K562 (cell line): ENCODE data around the gene CNKSR1. TPM values are rescaled to one million over a fixed set of nuclear protein-coding genes. Genes with fewer than 3 reads are reported as not detected.

Source experiments
- ATAC-seq: fragments of 200-7000 bp; cut with Tn5 transposase; 3 replicates; pipeline ENCODE4 v1.9.1; 2020; ENCODE audit warnings: moderate library complexity
- BruUV-seq: library from RNA; stranded (reverse); fragments of 400-500 nt; replicated peaks from 2 replicates; lab custom pipeline; 2021; lab: Mats Ljungman, UMichigan
- CTCF ChIA-PET: fragments of 300-600 bp; formaldehyde crosslinking; extraction: SDS; loops from one replicate; lab custom pipeline; 2021; ENCODE audit warnings: low intra/inter-chr PET ratio; lab: Yijun Ruan, JAX
- POLR2A ChIA-PET: fragments of 300-600, 350-650 bp; sonication (Branson Sonifier 250); formaldehyde crosslinking; extraction: SDS; loops from one replicate; lab custom pipeline; 2021; ENCODE audit warnings: antibody characterized with exemption, inconsistent platforms; lab: Yijun Ruan, JAX
- DNase-seq, 4 experiments: peaks; one replicate each; pipeline versions ENCODE4 v3.0.0 to v3.0.0-alpha.2; 2011 to 2018; ENCODE audit warnings: low spot score in 3 of 4, mixed read lengths in 3 of 4; ENCODE audit errors: extremely low read depth in 1 of 4
- FAIRE-seq: peaks from 2 replicates; lab custom pipeline; 2011; peaks lifted over from hg19 to GRCh38; lab: Jason Lieb, UNC
- H2AFZ ChIP-seq: 2 replicates; pipeline ENCODE4 v1.6.0; 2011; ENCODE audit warnings: low read depth, low read length, control low read depth, inconsistent platforms
- H3K27ac ChIP-seq: fragments of 200-600 bp; 3 replicates; pipeline ENCODE4 v1.8.0; 2011; ENCODE audit warnings: low read depth, mild to moderate bottlenecking, control low read depth, inconsistent platforms, low read length, moderate library complexity, mixed read lengths; ENCODE audit errors: extremely low read depth
- H3K27me3 ChIP-seq, 2 experiments: fragments of 300-600 bp in 1 of 2; 2 replicates in 1 of 2; 3 replicates in 1 of 2; pipeline versions ENCODE4 v1.6.0 to v1.8.0; 2011; ENCODE audit warnings: inconsistent platforms in 2 of 2, low read length in 2 of 2, mild to moderate bottlenecking in 1 of 2, mixed read lengths in 1 of 2, moderate library complexity in 1 of 2; ENCODE audit not compliant: control insufficient read depth in 2 of 2, insufficient read depth in 2 of 2
- H3K36me3 ChIP-seq: fragments of 300-600 bp; 3 replicates; pipeline ENCODE4 v1.8.0; 2011; ENCODE audit warnings: mild to moderate bottlenecking, low read length, inconsistent platforms; ENCODE audit not compliant: control insufficient read depth, insufficient read depth
- H3K4me1 ChIP-seq, 2 experiments: fragments of 200-600 bp in 1 of 2; replicated peaks in 1 of 2; 2 replicates in 1 of 2; 3 replicates in 1 of 2; pipeline versions ENCODE4 v1.5.1 to v1.8.0; 2011; ENCODE audit warnings: inconsistent platforms in 2 of 2, low read length in 2 of 2, mild to moderate bottlenecking in 1 of 2, mixed read lengths in 1 of 2, moderate library complexity in 1 of 2; ENCODE audit not compliant: control insufficient read depth in 2 of 2, insufficient read depth in 2 of 2
- H3K4me2 ChIP-seq: 2 replicates; pipeline ENCODE4 v1.6.1; 2011; ENCODE audit warnings: low read length, control low read depth, inconsistent platforms, mixed read lengths; ENCODE audit not compliant: insufficient read depth
- H3K4me3 ChIP-seq: fragments of 200-600 bp; sonication (generic), shearing (Covaris generic); 2 replicates; pipeline ENCODE4 v1.5.1; 2016; ENCODE audit warnings: control low read depth, inconsistent platforms
- H3K79me2 ChIP-seq: fragments of 200-600 bp; 3 replicates; pipeline ENCODE4 v1.8.0; 2011; ENCODE audit warnings: low read length, inconsistent platforms; ENCODE audit not compliant: control insufficient read depth, insufficient read depth
- H3K9ac ChIP-seq, 2 experiments: 2 replicates each; pipeline versions ENCODE4 v1.6.0 to v1.6.1; 2011; ENCODE audit warnings: low read depth in 2 of 2, low read length in 2 of 2, control low read depth in 1 of 2, inconsistent platforms in 1 of 2, mild to moderate bottlenecking in 1 of 2, mixed read lengths in 1 of 2; ENCODE audit not compliant: insufficient read depth in 1 of 2
- H3K9me1 ChIP-seq: one replicate; pipeline ENCODE4 v1.6.0; 2011; ENCODE audit warnings: inconsistent platforms, mild to moderate bottlenecking, low read length, moderate library complexity; ENCODE audit not compliant: control insufficient read depth, insufficient read depth
- H3K9me3 ChIP-seq: replicated peaks from 2 replicates; pipeline ENCODE4 v1.5.1; 2011; ENCODE audit warnings: low read depth, low read length, inconsistent platforms; ENCODE audit not compliant: control insufficient read depth, insufficient read depth
- H4K20me1 ChIP-seq: replicated peaks from 2 replicates; pipeline ENCODE4 v1.6.1; 2011; ENCODE audit warnings: low read length, inconsistent platforms, mixed read lengths; ENCODE audit not compliant: control insufficient read depth, insufficient read depth
- CCNT2 ChIP-seq: IDR thresholded peaks from 2 replicates; pipeline ENCODE4 v1.6.1; 2011; ENCODE audit warnings: borderline replicate concordance, low read depth, mild to moderate bottlenecking, moderate library complexity, mixed read lengths, low read length; ENCODE audit not compliant: insufficient read length; ENCODE audit errors: extremely low read depth
- JUN ChIP-seq, 2 experiments: sonication (generic) in 1 of 2; formaldehyde crosslinking in 1 of 2; IDR thresholded peaks; 2 replicates each; pipeline versions ENCODE4 v1.6.1 to v1.8.0; 2012 to 2022; ENCODE audit warnings: borderline replicate concordance in 2 of 2, mild to moderate bottlenecking in 2 of 2, improper control_type of control experiment in 1 of 2, low read depth in 1 of 2, low read length in 1 of 2, missing genetic modification reagents in 1 of 2
- KLF13 ChIP-seq: fragments of 450-650 bp; IDR thresholded peaks from 2 replicates; pipeline ENCODE4 v1.6.1; 2016; ENCODE audit warnings: missing genetic modification characterization, low read depth, mild to moderate bottlenecking, missing compliant biosample characterization, moderate library complexity, borderline replicate concordance
- SMAD4 ChIP-seq: fragments of 250-450 bp; sonication (Bioruptor Pico); conservative IDR thresholded peaks from 2 replicates; pipeline ENCODE4 v1.8.0; 2021; ENCODE audit warnings: inconsistent platforms, mild to moderate bottlenecking, moderate library complexity
- ZBTB7A ChIP-seq: IDR thresholded peaks from 2 replicates; pipeline ENCODE4 v1.6.1; 2011; ENCODE audit warnings: low read depth, mild to moderate bottlenecking, low read length, moderate library complexity, borderline replicate concordance; ENCODE audit not compliant: control insufficient read depth
- ZNF232 ChIP-seq: sonication (generic); formaldehyde crosslinking; IDR thresholded peaks from 2 replicates; pipeline ENCODE4 v1.8.0; 2022; ENCODE audit warnings: mild to moderate bottlenecking, missing genetic modification reagents
- ZNF431 ChIP-seq: sonication (generic); formaldehyde crosslinking; IDR thresholded peaks from 2 replicates; pipeline ENCODE4 v1.8.0; 2022; ENCODE audit warnings: mild to moderate bottlenecking, missing genetic modification reagents
- WGBS: fragments of 100-300 bp; shearing (Covaris generic); methylation state at CpG from one replicate; pipeline ENCODE4 v1.1.6; 2016; ENCODE audit warnings: low coverage, mixed read lengths; ENCODE audit not compliant: insufficient coverage; ENCODE audit errors: missing lambda C conversion rate; 5-methylcytosine and 5-hydroxymethylcytosine counted together
- in situ Hi-C: fragments of 300-500 bp; cut with MboI; formaldehyde crosslinking; loops from 4 replicates; pipeline ENCODE4 v1.15.0; 2018; ENCODE audit warnings: inconsistent platforms, mixed read lengths
- intact Hi-C: fragments of 100-400 bp; cut with micrococcal nuclease; formaldehyde crosslinking; loops from 2 replicates; pipeline ENCODE4 v1.14.2; 2022
- polyA plus RNA-seq, 8 experiments: library from polyadenylated mRNA; depleted of rRNA in 4 of 8; stranded (reverse) in 5 of 8; unstranded in 3 of 8; fragments of >200 nt; fragmentation: Nextera tagmentation in 2 of 8; fragmentation: Illumina TruSeq in 1 of 8; extraction: Ambion mirVana in 2 of 8; extraction: Trizol in 1 of 8; gene quantifications; 2 replicates each; pipeline versions ENCODE4 v1.2.1 to v1.2.3, GENCODE V29; 2011 to 2014; ENCODE audit warnings: inconsistent platforms in 1 of 8, missing spikeins in 1 of 8
- total RNA-seq, 7 experiments: library from RNA; depleted of rRNA in 6 of 7; stranded (reverse); fragments of >200 nt in 6 of 7; fragmentation: Illumina TruSeq in 2 of 7; extraction: Trizol in 2 of 7; gene quantifications; 2 replicates each; pipeline versions ENCODE4 v1.2.1 to v1.2.3, GENCODE V29; 2011 to 2021; ENCODE audit warnings: low replicate concordance in 1 of 7
- TF ChIP-seq, protein P1 (sequence below): sonication (generic); formaldehyde crosslinking; IDR thresholded peaks from 2 replicates; pipeline ENCODE4 v1.8.0; 2022; ENCODE audit warnings: missing genetic modification reagents, mild to moderate bottlenecking, moderate library complexity, borderline replicate concordance
- TF ChIP-seq, protein P2 (sequence below): sonication (generic); formaldehyde crosslinking; IDR thresholded peaks from 2 replicates; pipeline ENCODE4 v1.8.0; 2023; ENCODE audit warnings: missing genetic modification reagents, mild to moderate bottlenecking, borderline replicate concordance
- TF ChIP-seq, protein P3 (sequence below), 2 experiments: fragments of 450-650 bp in 1 of 2; sonication (generic) in 1 of 2; formaldehyde crosslinking in 1 of 2; IDR thresholded peaks in 1 of 2; conservative IDR thresholded peaks in 1 of 2; 2 replicates each; pipeline versions ENCODE4 v1.6.1 to v1.8.1; 2016 to 2023; ENCODE audit warnings: mild to moderate bottlenecking in 2 of 2, moderate library complexity in 2 of 2, inconsistent platforms in 1 of 2, missing genetic modification reagents in 1 of 2

Gene CNKSR1
- total and polyA plus RNA-seq, 9 of the 15 experiments (the other 6 are each of a cell fraction or from before 2014, with no cell fraction given): 0.03 to 2.8 (median 1.1) TPM

DNA sequence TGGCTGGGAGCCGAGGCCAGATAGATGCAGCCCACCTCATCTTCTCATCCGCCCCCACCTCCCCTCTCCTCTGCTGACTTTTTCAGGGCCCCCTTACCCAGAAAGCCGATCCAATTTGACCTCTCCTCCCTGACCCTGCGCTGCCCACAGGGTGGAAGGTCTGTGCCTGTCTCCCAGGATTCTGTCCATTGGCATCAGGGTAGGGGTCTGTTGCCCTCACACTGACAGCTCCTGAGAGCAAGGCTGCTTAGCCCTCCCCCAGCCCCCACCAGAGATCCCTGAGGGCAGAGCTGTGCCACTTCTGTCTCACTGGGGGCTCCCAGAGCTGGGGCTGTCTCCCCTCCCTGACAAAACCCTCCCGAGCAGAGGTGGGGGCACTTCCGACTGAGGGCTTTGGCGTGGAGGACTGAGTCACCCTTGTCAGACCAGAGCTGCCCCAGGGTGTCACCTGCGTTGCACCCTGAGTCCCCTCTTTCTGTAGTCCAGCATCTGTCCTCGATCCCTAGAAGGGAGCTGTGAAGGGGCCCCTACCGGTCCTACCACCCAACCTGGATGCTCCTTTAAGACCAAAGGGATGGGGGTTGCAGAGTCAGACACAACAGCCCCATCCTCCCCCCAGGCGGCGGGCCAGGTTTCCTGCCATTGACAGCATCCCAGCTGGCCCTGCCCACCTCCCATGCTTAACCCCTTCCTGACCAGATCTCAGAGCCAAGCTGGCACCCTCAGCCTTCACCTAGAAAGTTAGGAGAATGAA, 20.8 kb upstream of the CNKSR1 start:
- H3K9me1 ChIP-seq: no peaks in the 10 kb centered on the region
- ChIA-PET CTCF (no interaction called here), POLR2A (interaction anchor here (0.6 to 2.7 kb wide), 13 partner anchors 9 to 47 kb away, joined by 3 to 13 read pairs (median 6); partner anchors contain the start of gene ZNF593OS)
- no peak overlapping the region for H3K27ac ChIP-seq
- in situ Hi-C loops (no loop called here), intact Hi-C loops (no loop called here)
- 27% methylated on average over 11 of the region's 12 CpGs for WGBS
- H2AFZ ChIP-seq: peak overlapping the region; percentile 36; the same call in 1 of the 2 replicates
- no peaks in the 10 kb centered on the region; the same call in 2 of the 3 replicates for H3K79me2 ChIP-seq
- no TSS peak for BruUV-seq
- DNase-seq (peak in 2 of 4 experiments; percentile 36 to 46), ATAC-seq (peak; percentile 7; the same call in 2 of the 3 replicates), FAIRE-seq (peak; percentile 32)
- H3K36me3 ChIP-seq: no peaks in the 10 kb centered on the region
- peaks cover 18 to 45% of the 10 kb centered on the region in 2 experiments for H3K4me1 ChIP-seq
- peak overlapping the region in 1 of 2 experiments; percentile 76; a peak in 2 of 4 replicates for H3K9ac ChIP-seq
- no peak overlapping the region for H3K4me3 ChIP-seq
- no peaks in the 10 kb centered on the region for H4K20me1 ChIP-seq
- H3K9me3 ChIP-seq: no peaks in the 10 kb centered on the region
- H3K4me2 ChIP-seq: no peak overlapping the region
- no peaks in the 10 kb centered on the region for H3K27me3 ChIP-seq
- TF ChIP-seq SMAD4 (CRISPR knock-in tag) (0 out of 2 replicates have a peak, but pooled peaks have one; percentile 15), ZBTB7A (0 out of 2 replicates have a peak, but pooled peaks have one; percentile 19), JUN (IDR thresholded peaks at IDR 0.05; ENCODE audit: borderline replicate concordance, low read depth, low read length) (no peak), JUN (CRISPR knock-in tag; IDR thresholded peaks at IDR 0.05; ENCODE audit: borderline replicate concordance) (0 out of 2 replicates have a peak, but pooled peaks have one; percentile 49), ZNF232 (CRISPR knock-in tag) (no peak), KLF13 (tag) (no peak), CCNT2 (no peak), ZNF431 (CRISPR knock-in tag) (no peak)
- TF ChIP-seq, protein P1, sequence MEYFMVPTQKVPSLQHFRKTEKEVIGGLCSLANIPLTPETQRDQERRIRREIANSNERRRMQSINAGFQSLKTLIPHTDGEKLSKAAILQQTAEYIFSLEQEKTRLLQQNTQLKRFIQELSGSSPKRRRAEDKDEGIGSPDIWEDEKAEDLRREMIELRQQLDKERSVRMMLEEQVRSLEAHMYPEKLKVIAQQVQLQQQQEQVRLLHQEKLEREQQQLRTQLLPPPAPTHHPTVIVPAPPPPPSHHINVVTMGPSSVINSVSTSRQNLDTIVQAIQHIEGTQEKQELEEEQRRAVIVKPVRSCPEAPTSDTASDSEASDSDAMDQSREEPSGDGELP (CRISPR knock-in tag): peak; percentile 75
- TF ChIP-seq, protein P2, sequence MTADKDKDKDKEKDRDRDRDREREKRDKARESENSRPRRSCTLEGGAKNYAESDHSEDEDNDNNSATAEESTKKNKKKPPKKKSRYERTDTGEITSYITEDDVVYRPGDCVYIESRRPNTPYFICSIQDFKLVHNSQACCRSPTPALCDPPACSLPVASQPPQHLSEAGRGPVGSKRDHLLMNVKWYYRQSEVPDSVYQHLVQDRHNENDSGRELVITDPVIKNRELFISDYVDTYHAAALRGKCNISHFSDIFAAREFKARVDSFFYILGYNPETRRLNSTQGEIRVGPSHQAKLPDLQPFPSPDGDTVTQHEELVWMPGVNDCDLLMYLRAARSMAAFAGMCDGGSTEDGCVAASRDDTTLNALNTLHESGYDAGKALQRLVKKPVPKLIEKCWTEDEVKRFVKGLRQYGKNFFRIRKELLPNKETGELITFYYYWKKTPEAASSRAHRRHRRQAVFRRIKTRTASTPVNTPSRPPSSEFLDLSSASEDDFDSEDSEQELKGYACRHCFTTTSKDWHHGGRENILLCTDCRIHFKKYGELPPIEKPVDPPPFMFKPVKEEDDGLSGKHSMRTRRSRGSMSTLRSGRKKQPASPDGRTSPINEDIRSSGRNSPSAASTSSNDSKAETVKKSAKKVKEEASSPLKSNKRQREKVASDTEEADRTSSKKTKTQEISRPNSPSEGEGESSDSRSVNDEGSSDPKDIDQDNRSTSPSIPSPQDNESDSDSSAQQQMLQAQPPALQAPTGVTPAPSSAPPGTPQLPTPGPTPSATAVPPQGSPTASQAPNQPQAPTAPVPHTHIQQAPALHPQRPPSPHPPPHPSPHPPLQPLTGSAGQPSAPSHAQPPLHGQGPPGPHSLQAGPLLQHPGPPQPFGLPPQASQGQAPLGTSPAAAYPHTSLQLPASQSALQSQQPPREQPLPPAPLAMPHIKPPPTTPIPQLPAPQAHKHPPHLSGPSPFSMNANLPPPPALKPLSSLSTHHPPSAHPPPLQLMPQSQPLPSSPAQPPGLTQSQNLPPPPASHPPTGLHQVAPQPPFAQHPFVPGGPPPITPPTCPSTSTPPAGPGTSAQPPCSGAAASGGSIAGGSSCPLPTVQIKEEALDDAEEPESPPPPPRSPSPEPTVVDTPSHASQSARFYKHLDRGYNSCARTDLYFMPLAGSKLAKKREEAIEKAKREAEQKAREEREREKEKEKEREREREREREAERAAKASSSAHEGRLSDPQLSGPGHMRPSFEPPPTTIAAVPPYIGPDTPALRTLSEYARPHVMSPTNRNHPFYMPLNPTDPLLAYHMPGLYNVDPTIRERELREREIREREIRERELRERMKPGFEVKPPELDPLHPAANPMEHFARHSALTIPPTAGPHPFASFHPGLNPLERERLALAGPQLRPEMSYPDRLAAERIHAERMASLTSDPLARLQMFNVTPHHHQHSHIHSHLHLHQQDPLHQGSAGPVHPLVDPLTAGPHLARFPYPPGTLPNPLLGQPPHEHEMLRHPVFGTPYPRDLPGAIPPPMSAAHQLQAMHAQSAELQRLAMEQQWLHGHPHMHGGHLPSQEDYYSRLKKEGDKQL (CRISPR knock-in tag): no peak
- TF ChIP-seq, protein P3, sequence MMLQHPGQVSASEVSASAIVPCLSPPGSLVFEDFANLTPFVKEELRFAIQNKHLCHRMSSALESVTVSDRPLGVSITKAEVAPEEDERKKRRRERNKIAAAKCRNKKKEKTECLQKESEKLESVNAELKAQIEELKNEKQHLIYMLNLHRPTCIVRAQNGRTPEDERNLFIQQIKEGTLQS (IDR thresholded peaks at IDR 0.05): peak; percentile 45; the same call in 1 of the 2 replicates
- TF ChIP-seq, protein P3 (CRISPR knock-in tag; conservative IDR thresholded peaks at IDR 0.05): no peak
